ENCODE data around the gene RFTN1. TPM values are rescaled to one million over a fixed set of nuclear protein-coding genes. Genes with fewer than 3 reads are reported as not detected.

RFTN1 gene
- total RNA-seq, 1 donor from 2014 or later = 34.7 TPM

- no peak overlapping the region for H3K4me3 ChIP-seq (ENCODE audit: low read depth, low read length)
- no peak for TF ChIP-seq CTCF (conservative IDR thresholded peaks at IDR 0.05; ENCODE audit: low read depth, low read length)
- peak; percentile 16 for DNase-seq (ENCODE audit: low read depth)
Measured at GRCh38 chr3:16372362-16373292, 140.9 kb downstream of the RFTN1 start.

GRCh38 chr3:16370872-16371740, 142.4 kb downstream of the RFTN1 start:
- DNase-seq (ENCODE audit: low read depth) = no peak
- no peak for TF ChIP-seq CTCF (conservative IDR thresholded peaks at IDR 0.05; ENCODE audit: low read depth, low read length)
- H3K4me3 ChIP-seq (ENCODE audit: low read depth, low read length) = no peak overlapping the region

GRCh38 chr3:16370503-16370871, 143.0 kb downstream of the RFTN1 start:
- no peak for DNase-seq (ENCODE audit: low read depth)
- no peak for TF ChIP-seq CTCF (conservative IDR thresholded peaks at IDR 0.05; ENCODE audit: low read depth, low read length)
- H3K4me3 ChIP-seq (ENCODE audit: low read depth, low read length) = no peak overlapping the region

- no peak overlapping the region for H3K4me3 ChIP-seq (ENCODE audit: low read depth, low read length)
- peak; percentile 15 for DNase-seq (ENCODE audit: low read depth)
- TF ChIP-seq CTCF (conservative IDR thresholded peaks at IDR 0.05; ENCODE audit: low read depth, low read length) = no peak
Measured at GRCh38 chr3:16369885-16370284, 143.6 kb downstream of the RFTN1 start.

- no peak for DNase-seq (ENCODE audit: low read depth)
- TF ChIP-seq CTCF (conservative IDR thresholded peaks at IDR 0.05; ENCODE audit: low read depth, low read length) = no peak
- H3K4me3 ChIP-seq (ENCODE audit: low read depth, low read length) = no peak overlapping the region
Measured at GRCh38 chr3:16369276-16369675, 144.2 kb downstream of the RFTN1 start.

GRCh38 chr3:16366581-16366980, 146.9 kb downstream of the RFTN1 start:
- no peak overlapping the region for H3K4me3 ChIP-seq (ENCODE audit: low read depth, low read length)
- no peak for DNase-seq (ENCODE audit: low read depth)
- no peak for TF ChIP-seq CTCF (conservative IDR thresholded peaks at IDR 0.05; ENCODE audit: low read depth, low read length)

All from epithelial cell of proximal tubule (primary cell).